ENCODE data around the gene TMEM175.
"Not testable (repeated sequence)": the region's sequence is repeated elsewhere in the genome, so short reads cannot be mapped to it uniquely, and the experiment has no call there.

TMEM175 gene

DNA sequence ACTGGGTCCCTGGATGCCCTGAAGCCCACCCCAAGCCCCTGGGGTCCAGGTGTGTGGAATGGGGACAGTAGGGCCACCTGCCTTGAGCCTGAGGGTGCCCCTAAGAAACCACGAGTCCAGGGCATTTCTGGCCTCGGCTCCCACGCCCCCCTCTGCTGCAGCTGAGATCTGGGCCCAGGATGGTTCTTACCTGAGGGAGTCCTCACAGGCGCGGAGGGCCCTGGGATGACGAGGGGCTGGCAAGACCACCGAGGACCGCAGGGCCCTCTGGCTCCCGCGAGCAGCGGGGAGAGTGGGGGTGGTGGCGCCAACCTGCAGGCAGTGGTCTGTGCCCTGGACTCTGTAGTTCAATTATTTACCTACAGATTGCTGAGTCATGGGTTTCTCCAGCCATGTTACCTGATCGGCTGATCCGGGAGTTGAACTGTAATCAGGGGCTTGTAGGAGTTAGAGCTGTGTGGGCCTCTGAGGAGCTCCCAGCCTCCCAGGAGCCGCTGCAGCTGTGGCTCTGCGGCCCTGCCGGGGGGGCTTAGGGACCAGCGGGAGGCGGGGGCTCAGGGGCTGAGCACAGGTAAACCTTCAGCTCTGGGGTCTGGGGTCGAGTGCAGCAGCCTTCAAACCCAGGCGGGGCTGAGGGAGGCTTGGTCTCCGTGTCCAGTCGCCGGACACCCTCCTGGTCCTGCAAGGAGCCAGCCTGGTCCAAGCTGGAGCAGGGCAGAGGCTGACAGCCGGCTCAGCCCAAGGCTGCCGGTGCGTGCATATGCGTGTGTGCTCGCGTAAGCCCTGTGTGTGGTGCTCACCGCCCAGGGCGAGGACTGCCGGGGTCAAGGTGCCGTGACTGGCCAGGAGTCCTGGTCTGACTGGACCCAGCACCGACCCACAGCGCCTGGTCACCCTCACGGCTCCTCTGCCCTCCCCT lies 61.1 kb downstream of the TMEM175 start, which contains the start of gene SLC26A1:
Gene SLC26A1, minus strand, starts transcription at position 294 of the 919 bp plus-strand sequence. CDS start 1,701 bp downstream, outside the sequence.
- no peak for DNase-seq

DNA sequence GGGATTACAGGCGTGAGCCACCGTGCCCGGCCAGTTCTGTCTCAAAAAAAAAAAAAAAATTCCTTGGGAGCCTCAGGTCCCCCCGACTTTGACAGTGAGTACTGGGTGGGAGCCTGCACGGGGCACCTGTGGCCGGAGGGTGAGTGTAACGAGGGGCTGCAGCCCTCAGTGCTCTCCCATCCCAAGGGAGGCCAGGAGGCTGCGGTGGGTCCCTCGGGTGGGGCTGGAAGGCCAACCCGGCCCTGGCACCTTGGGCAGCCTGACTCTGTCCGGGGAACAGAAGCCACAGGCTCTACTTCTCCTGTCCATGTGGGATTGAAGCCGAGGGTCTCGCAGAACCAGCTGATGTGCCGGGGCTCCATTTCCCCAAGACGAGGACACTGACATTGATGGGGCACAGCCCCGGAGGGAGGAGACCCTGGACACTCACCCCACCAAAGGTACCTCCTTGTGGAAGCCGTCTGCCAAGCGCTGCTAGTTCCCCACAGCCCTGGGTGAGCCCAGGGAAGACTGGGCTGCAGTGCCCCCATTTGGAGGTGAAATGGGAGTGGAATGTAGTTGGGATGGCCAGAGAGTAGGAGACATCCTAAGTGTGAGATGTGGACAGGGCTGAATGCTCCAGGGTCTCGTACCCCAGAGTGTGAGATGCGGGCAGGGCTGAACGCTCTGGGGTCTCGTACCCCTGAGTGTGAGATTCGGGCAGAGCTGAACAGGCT lies 63.2 kb downstream of the TMEM175 start:
- DNase-seq, result no peak

DNA sequence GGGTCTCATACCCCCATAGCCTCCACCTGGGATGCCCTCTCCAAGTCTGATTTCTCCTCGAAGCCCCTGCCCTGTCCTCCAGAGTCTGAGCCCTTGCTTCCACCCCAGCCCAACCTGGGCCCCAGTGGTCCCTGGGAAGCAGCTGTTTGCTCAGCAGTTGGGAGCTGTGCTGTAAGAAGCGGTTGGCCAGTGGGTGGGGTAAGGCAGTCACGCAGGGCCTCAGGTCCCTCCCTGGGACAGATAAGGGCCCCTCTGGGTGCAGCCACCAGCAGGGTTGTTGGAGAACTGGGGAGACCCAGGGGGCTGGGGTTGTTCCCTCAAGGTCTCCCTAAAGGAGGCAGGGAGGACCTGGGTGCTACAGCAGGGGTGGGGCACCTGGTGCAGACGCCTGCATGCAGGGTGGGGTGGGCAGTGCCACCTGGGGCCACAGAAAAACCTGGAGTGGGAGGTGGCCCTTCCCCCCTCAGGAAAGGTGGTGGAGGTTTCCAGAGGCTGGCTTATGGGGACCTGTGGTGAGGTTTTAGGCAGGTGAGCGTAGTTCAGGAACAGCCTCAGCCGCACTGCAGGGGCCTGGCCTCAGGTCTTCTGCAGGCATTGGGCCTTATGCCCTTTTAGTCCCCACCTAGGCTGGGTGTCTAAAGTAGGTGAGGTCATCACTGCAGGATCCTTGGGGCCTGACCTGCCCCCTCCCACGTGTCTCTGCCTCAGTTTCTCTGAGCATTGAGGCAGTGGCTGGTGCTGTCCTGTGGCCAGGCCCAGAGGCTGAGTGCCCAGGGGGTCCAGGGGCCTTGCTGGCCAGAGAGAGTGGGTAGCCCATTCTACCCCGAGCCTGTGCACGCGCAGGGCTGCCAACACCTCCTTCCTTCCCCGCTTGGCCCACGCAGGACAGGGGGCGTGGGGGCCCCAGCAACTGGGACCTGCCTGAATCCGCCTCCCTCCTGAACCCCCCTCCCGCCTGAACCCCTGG lies 64.1 kb downstream of the TMEM175 start:
- DNase-seq, result no peak

DNA sequence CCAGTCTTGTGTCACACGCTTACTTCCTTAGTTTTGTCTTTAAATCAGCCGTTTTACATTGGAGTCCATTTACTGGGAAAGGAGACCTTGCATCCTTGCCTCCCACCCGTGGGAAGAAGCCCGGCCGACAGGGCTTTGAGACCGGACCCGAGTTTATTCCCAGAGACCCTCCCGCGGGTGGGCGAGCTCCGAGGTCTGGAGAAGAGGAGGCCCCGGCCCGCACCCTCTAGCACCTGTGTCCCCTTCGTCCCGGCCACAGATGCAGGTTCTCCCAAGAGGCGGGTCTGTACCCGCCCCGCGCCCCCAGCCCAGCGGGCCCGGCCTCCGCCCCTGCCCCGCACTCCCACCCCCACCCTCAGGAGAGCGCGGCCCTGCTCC lies 64.7 kb downstream of the TMEM175 start:
- DNase-seq, result no peak

DNA sequence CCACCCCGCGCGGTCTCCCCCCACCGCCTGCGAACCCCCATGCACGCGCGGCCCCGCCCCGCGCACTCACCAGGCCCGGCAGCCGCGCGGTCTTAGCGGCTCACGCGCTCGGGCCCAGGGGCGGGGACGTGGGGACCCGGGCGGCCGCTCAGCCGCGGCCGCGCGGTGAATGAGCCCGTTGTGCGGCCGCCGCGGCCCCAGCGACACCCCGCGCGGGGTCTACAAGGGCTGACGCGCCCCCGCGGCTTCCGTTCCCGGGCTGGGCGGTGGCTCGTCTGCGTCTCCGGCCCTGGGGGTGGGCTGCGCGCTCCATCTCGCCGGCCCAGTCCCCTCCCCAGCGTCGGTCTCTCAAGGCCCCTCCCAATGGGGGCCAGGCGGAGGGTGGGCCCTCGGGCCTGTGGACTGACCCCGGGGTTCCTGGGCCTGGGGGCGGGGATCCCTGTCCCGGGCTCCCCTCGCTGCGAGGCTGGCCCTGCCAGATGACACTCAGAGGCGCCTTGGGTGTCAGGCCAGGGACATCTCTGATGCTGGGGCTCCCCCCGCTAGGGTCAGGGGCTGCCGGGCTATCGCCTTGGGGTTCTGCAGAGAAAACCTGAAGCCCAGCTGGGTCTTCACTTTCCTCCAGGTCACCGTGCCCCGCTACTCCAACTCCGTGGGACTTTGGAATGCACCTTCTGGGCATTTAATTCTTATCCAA lies 65.3 kb downstream of the TMEM175 start:
- DNase-seq, result no peak

DNA sequence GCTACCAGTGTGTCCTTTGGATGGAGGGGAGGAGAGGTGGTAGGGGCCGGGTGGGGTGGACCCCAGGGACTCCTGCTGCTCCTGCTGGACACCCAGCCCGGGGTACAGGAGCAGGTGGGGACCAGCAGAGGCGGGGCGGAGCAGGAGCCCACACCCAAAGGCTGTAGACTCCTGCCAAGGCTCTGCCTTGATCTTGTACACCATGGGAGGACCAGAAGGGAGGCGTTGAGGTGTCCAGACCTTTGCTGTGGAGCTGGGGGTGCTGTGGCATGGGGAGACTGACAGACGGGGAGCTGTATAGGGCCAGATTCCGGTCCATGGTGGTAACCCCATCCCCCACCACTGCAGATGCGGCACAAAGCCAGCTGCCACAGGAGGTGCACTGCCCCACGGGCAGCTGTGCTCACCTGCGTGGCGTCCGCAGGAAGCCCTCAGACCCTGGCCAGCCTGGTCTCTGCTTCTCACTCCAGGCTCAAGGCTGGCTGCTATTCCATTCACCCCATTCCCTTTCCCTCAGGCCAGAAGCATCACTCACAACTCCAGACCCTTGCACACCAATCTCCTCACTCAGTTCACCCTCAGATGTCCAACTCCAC lies 65.9 kb downstream of the TMEM175 start:
- DNase-seq, result no peak

DNA sequence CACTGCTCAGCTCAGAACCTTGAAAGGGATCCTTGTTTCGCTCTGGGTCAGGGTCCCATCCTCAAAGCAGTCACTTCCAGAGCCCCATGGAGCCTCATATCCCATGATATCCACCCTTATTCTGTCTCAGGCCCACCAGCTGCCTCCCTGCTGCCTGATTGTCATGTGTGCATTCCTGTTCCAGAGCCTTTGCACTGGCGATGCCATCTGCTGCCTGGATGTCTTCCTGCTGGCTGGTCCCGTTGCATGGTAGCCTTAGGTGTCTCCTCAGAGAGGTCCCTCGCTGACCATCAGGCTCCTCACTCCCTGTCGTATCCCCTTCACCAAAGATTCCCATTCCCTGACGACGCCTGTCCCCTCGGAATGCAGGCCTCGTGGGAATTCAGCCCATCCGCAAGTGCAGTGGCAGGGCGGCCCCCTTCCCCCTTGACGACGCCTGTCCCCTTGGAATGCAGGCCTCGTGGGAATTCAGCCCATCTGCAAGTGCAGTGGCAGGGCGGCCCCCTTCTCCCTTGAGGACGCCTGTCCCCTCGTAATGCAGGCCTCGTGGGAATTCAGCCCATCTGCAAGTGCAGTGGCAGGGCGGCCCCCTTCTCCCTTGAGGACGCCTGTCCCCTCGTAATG lies 67.1 kb downstream of the TMEM175 start:
- not testable (repeated sequence) for DNase-seq

DNA sequence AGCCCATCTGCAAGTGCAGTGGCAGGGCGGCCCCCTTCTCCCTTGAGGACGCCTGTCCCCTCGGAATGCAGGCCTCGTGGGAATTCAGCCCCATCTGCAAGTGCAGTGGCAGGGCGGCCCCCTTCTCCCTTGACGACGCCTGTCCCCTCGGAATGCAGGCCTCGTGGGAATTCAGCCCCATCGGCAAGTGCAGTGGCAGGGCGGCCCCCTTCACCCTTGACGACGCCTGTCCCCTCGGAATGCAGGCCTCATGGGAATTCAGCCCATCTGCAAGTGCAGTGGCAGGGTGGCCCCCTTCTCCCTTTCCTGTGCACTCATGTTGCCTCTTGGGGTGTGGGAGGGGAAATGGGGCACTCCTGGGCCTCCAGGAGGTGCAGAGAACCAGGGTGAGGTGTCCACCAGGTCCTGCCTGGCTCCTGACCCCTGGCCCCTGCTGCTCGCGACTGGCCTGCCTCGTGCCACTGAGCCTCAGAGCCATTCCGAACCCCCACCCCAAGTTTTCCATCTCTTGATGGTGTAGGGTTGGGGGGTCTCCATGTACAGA lies 67.7 kb downstream of the TMEM175 start:
- DNase-seq, result no peak

DNA sequence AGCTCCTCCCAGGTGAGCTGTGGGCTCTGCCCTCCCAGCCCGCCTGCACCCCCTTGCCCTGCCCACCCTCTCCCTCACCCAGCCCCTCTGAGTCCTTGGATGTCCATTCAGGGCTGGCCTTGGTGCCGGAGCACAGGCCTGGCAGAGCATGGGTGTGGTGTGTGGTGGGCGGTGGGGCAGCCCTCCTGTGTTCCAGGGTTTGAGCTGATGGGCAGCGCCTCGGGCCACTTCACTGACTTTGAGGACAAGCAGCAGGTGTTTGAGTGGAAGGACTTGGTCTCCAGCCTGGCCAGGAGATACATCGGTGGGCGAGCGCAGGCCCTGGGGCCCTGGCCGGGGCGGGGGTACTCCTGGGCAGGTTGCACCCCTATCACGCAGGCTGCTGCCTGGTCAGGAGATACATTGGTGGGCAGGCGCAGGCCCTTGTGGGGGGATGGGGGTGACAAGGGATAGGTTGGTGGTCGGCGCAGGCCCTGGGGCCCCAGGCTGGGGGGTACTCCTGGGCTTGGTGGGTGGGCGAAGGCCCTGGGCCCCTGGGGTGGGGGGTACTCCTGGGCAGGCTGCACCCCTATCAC lies 68.5 kb downstream of the TMEM175 start:
- no peak for DNase-seq

DNA sequence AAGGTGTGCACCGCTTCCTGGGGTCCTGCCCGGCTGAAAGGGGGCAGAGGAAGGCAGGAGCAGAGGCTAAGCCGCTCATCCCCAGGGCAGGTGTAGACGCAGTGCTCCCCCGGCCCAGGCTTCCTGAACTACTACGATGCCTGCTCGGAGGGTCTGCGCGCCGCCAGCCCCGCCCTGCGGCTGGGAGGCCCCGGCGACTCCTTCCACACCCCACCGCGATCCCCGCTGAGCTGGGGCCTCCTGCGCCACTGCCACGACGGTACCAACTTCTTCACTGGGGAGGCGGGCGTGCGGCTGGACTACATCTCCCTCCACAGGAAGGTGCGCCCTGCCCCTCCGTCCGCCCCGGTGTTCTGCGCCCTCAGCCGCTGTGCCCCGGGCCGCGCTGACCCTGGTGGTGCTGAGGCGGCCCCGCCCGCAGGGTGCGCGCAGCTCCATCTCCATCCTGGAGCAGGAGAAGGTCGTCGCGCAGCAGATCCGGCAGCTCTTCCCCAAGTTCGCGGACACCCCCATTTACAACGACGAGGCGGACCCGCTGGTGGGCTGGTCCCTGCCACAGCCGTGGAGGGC lies 69.4 kb downstream of the TMEM175 start:
- no peak for DNase-seq

DNA sequence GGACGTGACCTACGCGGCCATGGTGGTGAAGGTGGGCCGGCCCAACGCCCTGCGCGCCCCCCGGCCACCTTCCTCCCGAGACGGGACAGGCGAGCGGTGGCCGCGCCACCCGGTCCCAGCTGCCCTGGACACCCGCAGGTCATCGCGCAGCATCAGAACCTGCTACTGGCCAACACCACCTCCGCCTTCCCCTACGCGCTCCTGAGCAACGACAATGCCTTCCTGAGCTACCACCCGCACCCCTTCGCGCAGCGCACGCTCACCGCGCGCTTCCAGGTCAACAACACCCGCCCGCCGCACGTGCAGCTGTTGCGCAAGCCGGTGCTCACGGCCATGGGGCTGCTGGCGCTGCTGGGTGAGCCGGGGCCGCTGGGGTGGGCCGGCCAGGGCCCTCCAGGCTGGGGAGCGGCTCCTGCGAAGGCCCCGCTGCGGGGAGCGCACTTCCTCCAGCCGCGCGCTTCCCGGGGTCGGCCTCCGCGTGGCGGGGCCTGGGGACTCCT lies 69.9 kb downstream of the TMEM175 start:
- no peak for DNase-seq

DNA sequence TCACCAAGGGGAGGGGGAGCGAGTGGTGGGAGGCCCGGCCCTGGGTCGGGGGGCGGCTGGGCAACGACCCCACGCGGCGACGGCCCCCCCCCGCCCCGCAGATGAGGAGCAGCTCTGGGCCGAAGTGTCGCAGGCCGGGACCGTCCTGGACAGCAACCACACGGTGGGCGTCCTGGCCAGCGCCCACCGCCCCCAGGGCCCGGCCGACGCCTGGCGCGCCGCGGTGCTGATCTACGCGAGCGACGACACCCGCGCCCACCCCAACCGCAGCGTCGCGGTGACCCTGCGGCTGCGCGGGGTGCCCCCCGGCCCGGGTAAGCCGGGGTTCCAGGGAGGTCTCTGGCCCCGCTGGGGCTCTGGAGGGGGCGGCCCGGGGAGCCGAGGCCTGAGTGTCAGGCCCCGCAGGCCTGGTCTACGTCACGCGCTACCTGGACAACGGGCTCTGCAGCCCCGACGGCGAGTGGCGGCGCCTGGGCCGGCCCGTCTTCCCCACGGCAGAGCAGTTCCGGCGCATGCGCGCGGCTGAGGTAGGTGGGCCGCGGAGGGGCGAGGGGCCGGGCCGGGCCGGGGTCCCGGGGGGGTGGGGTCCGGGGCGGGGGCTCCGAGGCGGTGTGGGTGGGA lies 70.5 kb downstream of the TMEM175 start:
- no peak for DNase-seq

DNA sequence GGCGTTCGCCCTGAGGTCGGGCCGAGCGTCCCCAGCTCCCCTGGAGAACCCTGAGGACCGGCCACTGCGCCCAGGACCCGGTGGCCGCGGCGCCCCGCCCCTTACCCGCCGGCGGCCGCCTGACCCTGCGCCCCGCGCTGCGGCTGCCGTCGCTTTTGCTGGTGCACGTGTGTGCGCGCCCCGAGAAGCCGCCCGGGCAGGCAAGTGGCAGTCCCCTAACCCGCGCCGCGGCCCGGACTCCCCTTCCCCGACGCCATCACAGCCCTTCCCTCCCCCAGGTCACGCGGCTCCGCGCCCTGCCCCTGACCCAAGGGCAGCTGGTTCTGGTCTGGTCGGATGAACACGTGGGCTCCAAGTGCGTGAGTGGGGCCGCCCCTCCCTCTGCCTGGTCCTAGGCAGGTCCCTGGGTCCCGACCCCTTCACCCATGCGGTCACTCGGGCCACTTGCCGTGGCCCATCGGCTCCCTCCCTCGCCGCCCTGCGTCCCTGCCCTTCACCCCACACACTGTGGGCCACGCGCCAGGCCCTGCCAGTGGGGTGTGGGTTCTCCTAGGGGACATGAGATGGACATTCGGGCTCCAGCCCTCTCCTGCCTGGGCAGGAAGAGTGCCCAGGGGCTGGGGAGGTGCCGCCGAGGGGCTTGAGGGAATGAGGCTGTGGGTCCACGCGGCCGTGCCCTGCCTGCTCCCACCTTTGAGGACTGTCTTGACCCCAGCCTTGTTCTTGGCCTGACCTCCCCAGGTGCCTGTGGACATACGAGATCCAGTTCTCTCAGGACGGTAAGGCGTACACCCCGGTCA lies 71.2 kb downstream of the TMEM175 start:
- no peak for DNase-seq

DNA sequence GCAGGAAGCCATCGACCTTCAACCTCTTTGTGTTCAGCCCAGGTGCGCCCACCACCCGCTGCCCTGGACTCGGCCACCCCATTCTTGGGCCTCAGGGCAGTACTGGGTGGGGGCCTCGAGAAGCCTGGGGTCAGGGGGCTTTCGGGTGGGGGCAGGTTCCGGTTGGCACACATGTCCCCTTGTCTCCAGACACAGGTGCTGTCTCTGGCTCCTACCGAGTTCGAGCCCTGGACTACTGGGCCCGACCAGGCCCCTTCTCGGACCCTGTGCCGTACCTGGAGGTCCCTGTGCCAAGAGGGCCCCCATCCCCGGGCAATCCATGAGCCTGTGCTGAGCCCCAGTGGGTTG lies 71.8 kb downstream of the TMEM175 start:
- DNase-seq, result no peak

DNA sequence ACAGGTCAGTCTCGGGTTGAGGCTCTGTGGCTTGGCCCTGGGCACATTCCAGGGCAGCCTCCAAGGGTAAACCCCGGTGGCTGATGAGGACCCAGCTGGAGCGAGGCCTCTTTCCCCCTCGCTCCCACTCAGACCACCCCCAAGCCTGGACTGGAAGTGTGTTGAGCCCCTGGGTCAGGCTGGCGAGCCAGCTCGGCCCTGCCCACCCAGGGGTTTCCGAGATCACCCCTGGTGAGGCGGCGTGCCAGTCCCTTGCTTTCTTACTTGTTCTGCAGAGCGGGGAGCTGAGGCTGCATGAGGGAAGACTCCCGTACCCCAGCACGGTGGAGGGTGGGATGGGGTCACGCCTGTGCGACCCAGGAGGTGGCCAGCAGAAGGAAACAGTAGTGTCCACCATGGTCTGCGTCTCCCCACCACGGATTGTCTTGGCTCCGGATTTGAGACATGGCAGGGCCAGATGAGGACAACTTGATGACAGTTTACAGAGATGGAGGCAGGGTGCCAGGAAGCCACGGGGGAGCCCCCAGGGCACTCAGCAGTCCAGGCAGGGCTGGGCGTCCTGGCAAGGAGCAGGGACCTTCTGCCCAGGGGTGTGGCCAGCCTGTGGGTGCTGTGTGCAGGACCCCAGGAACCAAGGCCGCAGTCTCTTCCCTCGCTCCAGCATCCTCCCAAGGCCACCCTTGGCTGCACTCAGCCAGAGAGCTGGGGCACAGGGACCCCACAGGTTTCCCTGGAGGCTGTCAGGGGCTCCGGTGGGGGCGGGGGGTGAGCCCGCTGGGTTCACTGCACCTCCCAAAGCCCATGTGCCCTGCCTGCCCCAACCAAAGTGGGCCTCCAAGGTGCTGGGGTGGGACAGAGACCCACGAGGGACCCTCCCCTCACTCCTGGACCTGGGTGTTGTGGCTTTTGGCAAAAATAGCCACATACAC lies 72.6 kb downstream of the TMEM175 start:
- DNase-seq, result no peak

DNA sequence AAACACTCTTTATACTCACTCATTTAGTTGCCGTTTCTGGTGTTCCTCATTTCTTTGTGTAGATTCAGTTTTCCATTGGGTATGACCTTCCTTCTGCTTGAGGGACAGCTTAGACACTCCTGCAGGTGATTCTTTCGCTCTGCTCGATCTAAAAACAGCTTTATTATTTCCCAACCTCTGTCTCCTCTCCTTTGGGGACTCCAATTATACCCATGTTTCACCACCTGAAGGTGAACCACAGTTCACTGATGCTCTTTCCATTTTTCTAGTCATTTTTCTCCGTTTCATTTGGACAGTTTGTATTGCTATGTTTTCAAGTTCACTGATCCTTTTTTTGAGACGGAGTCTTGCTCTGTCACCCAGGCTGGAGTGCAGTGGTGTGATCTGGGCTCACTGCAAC lies 74.6 kb downstream of the TMEM175 start:
- DNase-seq, result no peak
